CD4-positive, alpha-beta T cell treated with Interleukin-2 at 100 ng/mL for 4 hours (primary cell): ENCODE results near the gene ACO1.

Experiments
- DNase-seq: peaks from one replicate; pipeline ENCODE4 v3.0.0-alpha.2; 2020; ENCODE audit warnings: low spot score

ACO1 gene

GRCh38 chr9:32422237-32422806 lies 37.9 kb downstream of the ACO1 start:
- DNase-seq, result no peak

- DNase-seq, result no peak
Observed at GRCh38 chr9:32423371-32423770, 38.9 kb downstream of the ACO1 start.

GRCh38 chr9:32424616-32425015 lies 40.2 kb downstream of the ACO1 start:
- no peak for DNase-seq

- DNase-seq, result no peak
Observed at GRCh38 chr9:32426278-32426939, 42.0 kb downstream of the ACO1 start.

GRCh38 chr9:32427111-32427873 lies 42.8 kb downstream of the ACO1 start:
- no peak for DNase-seq

GRCh38 chr9:32430720-32431119 lies 46.3 kb downstream of the ACO1 start:
- no peak for DNase-seq

GRCh38 chr9:32431196-32431595 lies 46.8 kb downstream of the ACO1 start:
- DNase-seq, result no peak

- DNase-seq, result peak; percentile 42
Observed at GRCh38 chr9:32431940-32432555, 47.6 kb downstream of the ACO1 start.

- DNase-seq, result no peak
Observed at GRCh38 chr9:32434892-32435291, 50.4 kb downstream of the ACO1 start.

- no peak for DNase-seq
Observed at GRCh38 chr9:32441678-32442077, 57.2 kb downstream of the ACO1 start.

- DNase-seq, result no peak
Observed at GRCh38 chr9:32442433-32442832, 58.0 kb downstream of the ACO1 start.

- DNase-seq, result no peak
Observed at GRCh38 chr9:32449969-32450368, 65.5 kb downstream of the ACO1 start.

GRCh38 chr9:32454280-32454679 lies 69.8 kb downstream of the ACO1 start:
- no peak for DNase-seq

GRCh38 chr9:32455738-32456137 lies 71.3 kb downstream of the ACO1 start:
- no peak for DNase-seq

GRCh38 chr9:32456564-32456963 lies 72.1 kb downstream of the ACO1 start:
- DNase-seq, result no peak

GRCh38 chr9:32463500-32464293 lies 79.3 kb downstream of the ACO1 start:
- no peak for DNase-seq

GRCh38 chr9:32468740-32469139 lies 84.3 kb downstream of the ACO1 start:
- DNase-seq, result no peak

- no peak for DNase-seq
Observed at GRCh38 chr9:32472344-32472743, 87.9 kb downstream of the ACO1 start.

- no peak for DNase-seq
Observed at GRCh38 chr9:32483343-32483742, 98.9 kb downstream of the ACO1 start.

- DNase-seq, result no peak
Observed at GRCh38 chr9:32486839-32487562, 102.6 kb downstream of the ACO1 start.

GRCh38 chr9:32487981-32488380 lies 103.5 kb downstream of the ACO1 start:
- no peak for DNase-seq
